DMS153 treated with DMSO at 0.1 percent for 48 hours (cell line): ENCODE measurements around the gene IARS2.
"Not testable (repeated sequence)": the region's sequence is repeated elsewhere in the genome, so short reads cannot be mapped to it uniquely, and the experiment has no call there.

Experiments used
- DNase-seq: peaks from one replicate; lab custom pipeline; 2025; ENCODE audit not compliant: unreplicated experiment; lab: John Stamatoyannopoulos, UW

IARS2 gene

GRCh38 chr1:220094016-220094911 lies at the start of gene IARS2:
IARS2 (plus strand) TSS chr1:220094132; CDS start chr1:220094217, 85 bp downstream.
- DNase-seq, result peak; percentile 93

- no peak for DNase-seq
These were observed 49.1 kb upstream of the IARS2 start for GRCh38 chr1:220044678-220045355.

GRCh38 chr1:220045356-220046051 lies 48.4 kb upstream of the IARS2 start:
- DNase-seq, result no peak

- DNase-seq, result peak; percentile 98
These were observed 47.6 kb upstream of the IARS2 start, which contains the start of gene EPRS1 for GRCh38 chr1:220046052-220046930. EPRS1 (minus strand) TSS chr1:220046505; CDS start chr1:220046388, 117 bp downstream.

GRCh38 chr1:220056374-220056773 lies 37.6 kb upstream of the IARS2 start:
- no peak for DNase-seq

- DNase-seq, result no peak
These were observed 33.1 kb upstream of the IARS2 start for GRCh38 chr1:220060876-220061275.

- DNase-seq, result no peak
These were observed 31.3 kb upstream of the IARS2 start for GRCh38 chr1:220062629-220063028.

- DNase-seq, result no peak
These were observed 26.4 kb upstream of the IARS2 start for GRCh38 chr1:220067269-220068204.

GRCh38 chr1:220076861-220077762 lies 16.8 kb upstream of the IARS2 start:
- DNase-seq, result no peak

- no peak for DNase-seq
These were observed 16.0 kb upstream of the IARS2 start for GRCh38 chr1:220077887-220078286.

GRCh38 chr1:220084460-220084859 lies 9.5 kb upstream of the IARS2 start:
- DNase-seq, result no peak

GRCh38 chr1:220086261-220086686 lies 7.7 kb upstream of the IARS2 start:
- not testable (repeated sequence) for DNase-seq

- DNase-seq, result peak; percentile 99
These were observed 4.0 kb upstream of the IARS2 start, which contains the start of gene BPNT1 for GRCh38 chr1:220089650-220090556. BPNT1 (minus strand) TSS chr1:220089788; CDS start chr1:220079846, 9,942 bp downstream.

- DNase-seq, result no peak
These were observed 1.2 kb upstream of the IARS2 start for GRCh38 chr1:220092694-220093093.

GRCh38 chr1:220093361-220094015 lies 444 bp upstream of the IARS2 start:
- peak; percentile 45 for DNase-seq

GRCh38 chr1:220099826-220100225 lies 5.9 kb downstream of the IARS2 start:
- no peak for DNase-seq

GRCh38 chr1:220110473-220110872 lies 16.5 kb downstream of the IARS2 start:
- not testable (repeated sequence) for DNase-seq
